GM19452 (cell line): Measurements from ENCODE around the gene RBMY1D.
A peak's percentile ranks its signal among the peaks of the same experiment; 100 is the strongest.
"Not testable (repeated sequence)": the region's sequence is repeated elsewhere in the genome, so short reads cannot be mapped to it uniquely, and the experiment has no call there.

Experiments used
- ATAC-seq: cut with Tn5 transposase; IDR thresholded peaks from one replicate; pipeline ENCODE4 v1.9.1; 2021; ENCODE audit not compliant: unreplicated experiment

RBMY1D gene

GRCh38 chrY:21894426-21894825 lies at the start of gene RBMY1D:
TSS of gene RBMY1D (minus strand) at chrY:21894526. CDS start at chrY:21892513, 2,013 bp downstream.
- ATAC-seq = not testable (repeated sequence)

- not testable (repeated sequence) for ATAC-seq
Observed at GRCh38 chrY:21917932-21918331, 23.6 kb upstream of the RBMY1D start, which contains the start of gene RBMY1E. TSS of gene RBMY1E (minus strand) at chrY:21918032. CDS start at chrY:21916054, 1,978 bp downstream.

DNA sequence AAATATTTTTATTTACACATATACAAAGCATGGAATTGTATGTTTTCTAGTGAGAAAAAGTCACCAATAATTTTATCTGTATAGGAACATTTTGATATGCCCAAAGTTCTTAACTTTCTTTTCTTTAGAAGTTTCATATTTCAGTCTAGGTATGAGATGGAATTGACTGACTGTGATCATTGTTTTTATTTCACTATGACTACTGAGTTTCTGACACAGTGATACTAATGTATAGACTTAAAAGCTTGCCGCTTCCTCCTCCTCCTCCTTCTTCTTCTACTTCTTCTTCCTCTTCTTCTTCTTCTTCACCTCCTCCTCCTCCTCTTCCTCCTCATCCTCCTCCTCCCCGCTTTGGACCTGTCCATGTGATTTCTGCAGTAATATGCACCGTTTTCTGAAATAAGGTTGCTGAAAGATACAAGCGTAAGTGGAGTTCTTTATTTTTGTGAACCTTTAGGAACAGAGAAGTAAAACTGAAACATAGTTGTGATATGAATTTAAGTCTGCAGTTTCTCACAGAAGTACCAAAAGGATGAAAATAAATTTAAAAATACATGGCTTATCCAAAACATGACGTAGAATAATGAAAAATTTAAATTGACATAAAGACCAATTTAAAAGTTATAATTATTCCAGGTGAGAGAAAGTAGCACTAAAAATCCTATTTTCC lies 24.8 kb downstream of the RBMY1D start:
- peak; percentile 85 for ATAC-seq

GRCh38 chrY:21845481-21845880 lies 48.8 kb downstream of the RBMY1D start:
- ATAC-seq = no peak

DNA sequence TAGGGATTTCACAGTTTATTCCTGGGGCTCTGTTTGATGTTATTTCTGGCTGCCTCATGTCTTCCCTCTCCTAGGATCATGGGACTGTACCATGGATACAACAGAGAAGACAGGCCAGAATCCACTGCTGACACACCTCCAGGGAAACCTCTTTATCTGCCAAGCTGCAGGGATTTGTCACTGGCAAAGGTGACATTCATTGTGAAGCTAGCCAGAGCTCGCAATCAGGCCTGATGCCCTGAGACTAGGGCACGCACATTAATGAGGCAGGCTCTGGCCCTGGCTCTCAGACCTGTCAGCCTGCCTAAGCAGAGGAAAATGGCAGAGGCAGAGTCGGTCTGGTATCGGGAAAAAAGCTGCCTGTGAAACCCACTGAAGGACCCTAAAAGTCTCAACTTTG lies 52.2 kb downstream of the RBMY1D start:
- no peak for ATAC-seq

- no peak for ATAC-seq
Observed at GRCh38 chrY:21839489-21839888, 54.8 kb downstream of the RBMY1D start.

DNA sequence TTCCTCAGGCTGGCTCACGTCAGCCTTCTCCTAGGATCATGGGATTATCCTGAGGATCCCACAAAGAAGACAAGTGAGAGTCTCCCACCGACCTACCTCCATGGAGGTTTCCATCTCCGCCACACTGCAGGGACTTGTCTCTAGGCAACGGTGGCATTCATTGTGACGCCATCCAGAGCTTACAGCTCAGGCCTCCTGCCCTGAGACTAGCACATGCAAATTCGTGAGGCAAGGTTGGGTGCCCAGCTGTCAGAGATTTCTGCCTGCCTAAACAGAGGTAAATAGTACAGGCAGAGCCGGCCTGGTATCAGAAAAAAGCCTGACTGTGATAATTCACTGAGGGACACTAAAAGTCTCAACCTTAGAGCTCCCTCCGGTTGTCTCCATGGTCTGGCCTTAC lies 58.0 kb downstream of the RBMY1D start:
- ATAC-seq = no peak

DNA sequence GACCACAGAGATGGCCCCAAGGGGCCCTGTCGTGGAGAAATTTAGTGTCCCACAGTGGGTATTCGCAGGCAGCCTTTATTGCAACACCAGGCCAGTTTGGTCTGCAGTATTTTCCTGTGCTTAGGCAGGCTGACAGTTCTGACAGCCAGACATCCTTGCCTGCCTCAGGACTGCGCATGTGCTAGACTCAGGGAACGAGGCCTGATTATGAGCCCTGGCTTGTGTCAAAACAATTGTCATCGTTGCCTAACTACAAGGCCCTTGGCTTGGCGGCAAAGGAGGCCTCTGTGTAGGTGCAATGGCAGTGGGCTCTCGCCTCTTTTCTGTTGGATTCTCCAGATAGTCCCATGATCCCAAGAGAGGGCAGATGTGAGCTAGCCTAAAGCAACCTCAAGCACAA lies 59.3 kb downstream of the RBMY1D start:
- no peak for ATAC-seq
